HepG2 (cell line): ENCODE results near the gene SMARCA4. TPM values are rescaled to one million over a fixed set of nuclear protein-coding genes. Genes with fewer than 3 reads are reported as not detected.

Experiments used
- ATAC-seq: fragments of 200-7000 bp; cut with Tn5 transposase; 3 replicates; pipeline ENCODE4 v1.9.1; 2020; ENCODE audit warnings: mild to moderate bottlenecking, moderate library complexity
- BruUV-seq: library from RNA; stranded (reverse); fragments of 400-500 nt; replicated peaks from 2 replicates; lab custom pipeline; 2021; lab: Mats Ljungman, UMichigan
- CTCF ChIA-PET: fragments of 300-600 bp; formaldehyde crosslinking; extraction: SDS; loops from one replicate; lab custom pipeline; 2021; ENCODE audit warnings: low total read pairs, inconsistent platforms, low intra/inter-chr PET ratio; lab: Yijun Ruan, JAX
- POLR2A ChIA-PET: fragments of 350-600 bp; sonication (Branson Sonifier 250); formaldehyde crosslinking; loops from one replicate; lab custom pipeline; 2020; ENCODE audit warnings: antibody characterized with exemption, inconsistent platforms; lab: Yijun Ruan, JAX
- DNase-seq: peaks from one replicate; pipeline ENCODE4 v3.0.0-alpha.2; 2015; ENCODE audit warnings: low spot score
- FAIRE-seq: peaks from 3 replicates; lab custom pipeline; 2011; peaks lifted over from hg19 to GRCh38; lab: Jason Lieb, UNC
- H2AFZ ChIP-seq: one replicate; pipeline ENCODE4 v1.6.1; 2011; ENCODE audit warnings: low read length, inconsistent platforms
- H3K27ac ChIP-seq: fragments of 300-600 bp; 3 replicates; pipeline ENCODE4 v1.8.0; 2011; ENCODE audit warnings: mixed run types, mild to moderate bottlenecking, mixed read lengths, low read length, inconsistent platforms; ENCODE audit not compliant: insufficient read depth; ENCODE audit errors: extremely low read length
- H3K27me3 ChIP-seq, 2 experiments: fragments of 200-600 bp in 1 of 2; 2 replicates in 1 of 2; 3 replicates in 1 of 2; pipeline versions ENCODE4 v1.6.0 to v1.8.0; 2011; ENCODE audit warnings: low read length in 2 of 2, mild to moderate bottlenecking in 2 of 2, moderate library complexity in 2 of 2, inconsistent platforms in 1 of 2; ENCODE audit not compliant: insufficient read depth in 2 of 2, control insufficient read depth in 1 of 2
- H3K36me3 ChIP-seq, 2 experiments: fragments of 200-600 bp in 1 of 2; replicated peaks in 1 of 2; 2 replicates in 1 of 2; 3 replicates in 1 of 2; pipeline versions ENCODE4 v1.5.1 to v1.8.0; 2011; ENCODE audit warnings: low read length in 2 of 2, inconsistent platforms in 1 of 2; ENCODE audit not compliant: insufficient read depth in 2 of 2, control insufficient read depth in 1 of 2
- H3K4me1 ChIP-seq: 2 replicates; pipeline ENCODE4 v1.5.1; 2012; ENCODE audit warnings: low read length, inconsistent platforms; ENCODE audit not compliant: insufficient read depth
- H3K4me2 ChIP-seq: 2 replicates; pipeline ENCODE4 v1.6.0; 2011; ENCODE audit warnings: low read depth, low read length, inconsistent platforms
- H3K4me3 ChIP-seq, 3 experiments: fragments of 200-600 bp in 1 of 3; sonication (generic), shearing (Covaris generic) in 1 of 3; replicated peaks in 1 of 3; 2 replicates each; pipeline ENCODE4 v1.5.1; 2011 to 2016; ENCODE audit warnings: low read length in 3 of 3, inconsistent platforms in 2 of 3, low read depth in 2 of 3, mild to moderate bottlenecking in 2 of 3, control low read depth in 1 of 3, mixed read lengths in 1 of 3; ENCODE audit not compliant: insufficient read depth in 1 of 3
- H3K79me2 ChIP-seq: one replicate; pipeline ENCODE4 v1.6.1; 2011; ENCODE audit warnings: low read length, inconsistent platforms; ENCODE audit not compliant: insufficient read depth
- H3K9ac ChIP-seq: 2 replicates; pipeline ENCODE4 v1.6.0; 2011; ENCODE audit warnings: mild to moderate bottlenecking, low read depth, low read length, inconsistent platforms; ENCODE audit not compliant: insufficient read depth
- H3K9me3 ChIP-seq: 2 replicates; pipeline ENCODE4 v1.5.1; 2012; ENCODE audit warnings: mild to moderate bottlenecking, low read length
- H4K20me1 ChIP-seq: 2 replicates; pipeline ENCODE4 v1.6.0; 2011; ENCODE audit warnings: inconsistent platforms, mild to moderate bottlenecking, low read length, moderate library complexity; ENCODE audit not compliant: insufficient read depth
- EED ChIP-seq: sonication (generic); formaldehyde crosslinking; IDR thresholded peaks from 2 replicates; pipeline ENCODE4 v1.5.0; 2020; ENCODE audit warnings: mild to moderate bottlenecking, missing genetic modification reagents
- ETV6 ChIP-seq: sonication (generic); formaldehyde crosslinking; conservative IDR thresholded peaks from 2 replicates; pipeline ENCODE4 v1.4.0; 2020; ENCODE audit warnings: missing genetic modification reagents
- FLYWCH1 ChIP-seq: sonication (generic); formaldehyde crosslinking; IDR thresholded peaks from 2 replicates; pipeline ENCODE4 v1.8.1; 2023; ENCODE audit warnings: mild to moderate bottlenecking, missing genetic modification reagents
- KAT8 ChIP-seq: IDR thresholded peaks from 2 replicates; pipeline ENCODE4 v1.6.1; 2016; ENCODE audit warnings: missing genetic modification reagents, missing compliant biosample characterization
- KDM6A ChIP-seq: IDR thresholded peaks from 2 replicates; pipeline ENCODE4 v1.6.1; 2016; ENCODE audit warnings: low read depth
- MAFK ChIP-seq, 2 experiments: IDR thresholded peaks in 1 of 2; conservative IDR thresholded peaks in 1 of 2; 2 replicates each; pipeline ENCODE4 v1.6.1; 2011; ENCODE audit warnings: improper control_type of control experiment in 2 of 2, low read length in 2 of 2
- NFKB2 ChIP-seq: sonication (generic); formaldehyde crosslinking; IDR thresholded peaks from 2 replicates; pipeline ENCODE4 v1.4.0; 2020; ENCODE audit warnings: missing genetic modification reagents, borderline replicate concordance
- SMARCE1 ChIP-seq: fragments of 450-650 bp; IDR thresholded peaks from 2 replicates; pipeline ENCODE4 v1.6.1; 2017; ENCODE audit warnings: borderline replicate concordance
- SMYD3 ChIP-seq: sonication (generic); formaldehyde crosslinking; IDR thresholded peaks from 2 replicates; pipeline ENCODE4 v1.8.1; 2023; ENCODE audit warnings: mild to moderate bottlenecking, missing genetic modification reagents
- SRY ChIP-seq: sonication (generic); formaldehyde crosslinking; IDR thresholded peaks from 2 replicates; pipeline ENCODE4 v1.8.0; 2022; ENCODE audit warnings: mild to moderate bottlenecking, missing genetic modification reagents
- TMF1 ChIP-seq: sonication (generic); formaldehyde crosslinking; IDR thresholded peaks from 2 replicates; pipeline ENCODE4 v1.8.1; 2022; ENCODE audit warnings: low read depth, missing genetic modification reagents
- YEATS4 ChIP-seq: sonication (generic); formaldehyde crosslinking; IDR thresholded peaks from 2 replicates; pipeline ENCODE4 v1.4.0; 2020; ENCODE audit warnings: missing genetic modification reagents, borderline replicate concordance
- ZNF143 ChIP-seq: sonication (generic); formaldehyde crosslinking; IDR thresholded peaks from 2 replicates; pipeline ENCODE4 v1.4.0; 2020; ENCODE audit warnings: missing genetic modification reagents
- ZNF280B ChIP-seq: sonication (generic); formaldehyde crosslinking; IDR thresholded peaks from 2 replicates; pipeline ENCODE4 v1.5.0; 2020; ENCODE audit warnings: missing genetic modification reagents, mild to moderate bottlenecking, borderline replicate concordance
- ZNF318 ChIP-seq: sonication (generic); formaldehyde crosslinking; IDR thresholded peaks from 2 replicates; pipeline ENCODE4 v1.4.0; 2020; ENCODE audit warnings: mild to moderate bottlenecking, missing genetic modification reagents
- ZNF33B ChIP-seq: sonication (generic); formaldehyde crosslinking; IDR thresholded peaks from 2 replicates; pipeline ENCODE4 v1.5.1; 2020; ENCODE audit warnings: mild to moderate bottlenecking, missing genetic modification reagents
- ZNF644 ChIP-seq: IDR thresholded peaks from 2 replicates; pipeline ENCODE4 v1.6.1; 2016; ENCODE audit warnings: low read depth
- ZSCAN25 ChIP-seq: sonication (generic); formaldehyde crosslinking; IDR thresholded peaks from 2 replicates; pipeline ENCODE4 v1.8.0; 2022; ENCODE audit warnings: mild to moderate bottlenecking, missing genetic modification reagents
- WGBS: methylation state at CpG from one replicate; pipeline ENCODE4 v1.1.6; 2017; ENCODE audit warnings: low lambda C conversion rate; 5-methylcytosine and 5-hydroxymethylcytosine counted together
- in situ Hi-C: cut with HindIII; loops from 2 replicates; pipeline ENCODE4 v1.10.0; 2017; ENCODE audit warnings: low pct_unique_long_range_greater_than_20kb; ENCODE audit not compliant: extremely low pct_ligation_motif_present
- intact Hi-C: fragments of 100-400 bp; cut with micrococcal nuclease; formaldehyde crosslinking; loops from one replicate; pipeline ENCODE4 v1.10.0; 2022; ENCODE audit not compliant: unreplicated experiment
- polyA plus RNA-seq, 8 experiments: library from polyadenylated mRNA; depleted of rRNA in 3 of 8; stranded (reverse) in 7 of 8; unstranded in 1 of 8; fragments of >200 nt; fragmentation: Illumina TruSeq in 4 of 8; extraction: Trizol in 4 of 8; gene quantifications; 2 replicates each; pipeline versions ENCODE4 v1.2.1 to v1.2.3, GENCODE V29; 2011 to 2016; ENCODE audit warnings: low read depth in 4 of 8, missing spikeins in 1 of 8, mixed read lengths in 1 of 8; ENCODE audit not compliant: insufficient read depth in 1 of 8
- total RNA-seq, 5 experiments: library from RNA; depleted of rRNA; stranded (reverse); fragments of >200 nt; fragmentation: Illumina TruSeq; extraction: Trizol; gene quantifications; 2 replicates each; pipeline ENCODE4 v1.2.3, GENCODE V29; 2016; ENCODE audit warnings: low read depth in 1 of 5

The SMARCA4 gene
- total and polyA plus RNA-seq, 2 of the 13 experiments (the other 11 are each of a cell fraction or from before 2014, with no cell fraction given): 25.4 to 45.9 TPM

- Histone ChIP-seq H3K9ac (no peak overlapping the region), H4K20me1 (no peaks in the 10 kb centered on the region), H3K27ac (no peak overlapping the region), H3K4me2 (no peak overlapping the region), H3K36me3 (peaks cover 17 to 63% of the 10 kb centered on the region in 2 experiments), H3K4me1 (no peaks in the 10 kb centered on the region), H2AFZ (no peak overlapping the region), H3K4me3 (no peak overlapping the region), H3K79me2 (no peaks in the 10 kb centered on the region), H3K27me3 (no peaks in the 10 kb centered on the region), H3K9me3 (no peaks in the 10 kb centered on the region)
- DNase-seq (no peak), FAIRE-seq (no peak), ATAC-seq (no peak)
- no TSS peak for BruUV-seq
- in situ Hi-C loops: no loop called here
- 97% methylated on average over 11 of the region's 14 CpGs for WGBS
- intact Hi-C loops: no loop called here
- ChIA-PET CTCF (no interaction called here), POLR2A (no interaction called here)
- TF ChIP-seq FLYWCH1 (no peak), ZSCAN25 (CRISPR knock-in tag) (no peak), NFKB2 (CRISPR knock-in tag) (no peak), EED (no peak), YEATS4 (CRISPR knock-in tag) (no peak), KDM6A (CRISPR knock-in tag) (no peak), ZNF33B (CRISPR knock-in tag) (no peak), MAFK (conservative IDR thresholded peaks at IDR 0.05 in 1 of 2, IDR thresholded peaks at IDR 0.05 in 1 of 2; ENCODE audit: low read length in 2 of 2) (no peak), SRY (no peak), ETV6 (CRISPR knock-in tag) (no peak), ZNF143 (no peak), SMARCE1 (no peak), SMYD3 (CRISPR knock-in tag) (no peak), ZNF644 (no peak), TMF1 (CRISPR knock-in tag) (no peak), KAT8 (CRISPR knock-in tag) (no peak), ZNF280B (CRISPR knock-in tag) (no peak), ZNF318 (CRISPR knock-in tag) (no peak)
Measured at GRCh38 chr19:11007962-11008532, 47.2 kb downstream of the SMARCA4 start.
